IPS-18a (cell line): ENCODE data around the gene EFCAB8.

Source experiments
- H3K27ac ChIP-seq: one replicate; pipeline ENCODE4 v1.5.1; 2013; ENCODE audit warnings: low read length
- H3K27me3 ChIP-seq: one replicate; pipeline ENCODE4 v1.6.1; 2013; ENCODE audit warnings: mild to moderate bottlenecking, low read length; ENCODE audit not compliant: control insufficient read depth, insufficient read depth
- H3K36me3 ChIP-seq: one replicate; pipeline ENCODE4 v1.6.1; 2013; ENCODE audit warnings: low read depth, low read length; ENCODE audit not compliant: control insufficient read depth
- H3K4me1 ChIP-seq: one replicate; pipeline ENCODE4 v1.6.1; 2013; ENCODE audit warnings: low read depth, low read length; ENCODE audit not compliant: control insufficient read depth
- H3K4me3 ChIP-seq: one replicate; pipeline ENCODE4 v1.5.1; 2013; ENCODE audit warnings: low read length
- H3K9ac ChIP-seq: one replicate; pipeline ENCODE4 v1.6.1; 2013; ENCODE audit warnings: mild to moderate bottlenecking, low read length, moderate library complexity
- H3K9me3 ChIP-seq: one replicate; pipeline ENCODE4 v1.6.1; 2013; ENCODE audit warnings: low read depth, low read length; ENCODE audit not compliant: control insufficient read depth

The EFCAB8 gene

GRCh38 chr20:32987044-32987825, 128.5 kb downstream of the EFCAB8 start:
- no peaks in the 10 kb centered on the region for H3K27me3 ChIP-seq
- H3K27ac ChIP-seq = no peak overlapping the region
- no peak overlapping the region for H3K4me3 ChIP-seq

GRCh38 chr20:32988008-32988407, 129.3 kb downstream of the EFCAB8 start:
- Histone ChIP-seq H3K4me1 (no peaks in the 10 kb centered on the region), H3K27me3 (no peaks in the 10 kb centered on the region), H3K4me3 (no peak overlapping the region), H3K27ac (no peak overlapping the region), H3K9me3 (no peaks in the 10 kb centered on the region), H3K36me3 (no peaks in the 10 kb centered on the region), H3K9ac (no peak overlapping the region)

More at GRCh38 chr20:32987044-32987825, 128.5 kb downstream of the EFCAB8 start:
- Histone ChIP-seq H3K36me3 (no peaks in the 10 kb centered on the region), H3K4me1 (no peaks in the 10 kb centered on the region), H3K9ac (no peak overlapping the region), H3K9me3 (no peaks in the 10 kb centered on the region)

- H3K4me3 ChIP-seq = no peak overlapping the region
- no peaks in the 10 kb centered on the region for H3K4me1 ChIP-seq
- H3K9me3 ChIP-seq = no peaks in the 10 kb centered on the region
- no peak overlapping the region for H3K9ac ChIP-seq
- no peak overlapping the region for H3K27ac ChIP-seq
- H3K27me3 ChIP-seq = no peaks in the 10 kb centered on the region
- no peaks in the 10 kb centered on the region for H3K36me3 ChIP-seq
Measured at GRCh38 chr20:32989507-32990283, 131.0 kb downstream of the EFCAB8 start.

- H3K4me3 ChIP-seq = no peak overlapping the region
- H3K4me1 ChIP-seq = no peaks in the 10 kb centered on the region
- no peaks in the 10 kb centered on the region for H3K27me3 ChIP-seq
- no peak overlapping the region for H3K27ac ChIP-seq
- H3K9ac ChIP-seq = no peak overlapping the region
- no peaks in the 10 kb centered on the region for H3K36me3 ChIP-seq
- H3K9me3 ChIP-seq = no peaks in the 10 kb centered on the region
Measured at GRCh38 chr20:32990426-32990825, 131.7 kb downstream of the EFCAB8 start.

- no peaks in the 10 kb centered on the region for H3K9me3 ChIP-seq
- H3K9ac ChIP-seq = no peak overlapping the region
- H3K4me3 ChIP-seq = no peak overlapping the region
- no peaks in the 10 kb centered on the region for H3K27me3 ChIP-seq
- H3K4me1 ChIP-seq = no peaks in the 10 kb centered on the region
- no peaks in the 10 kb centered on the region for H3K36me3 ChIP-seq
- no peak overlapping the region for H3K27ac ChIP-seq
Measured at GRCh38 chr20:32991383-32991782, 132.7 kb downstream of the EFCAB8 start.

- Histone ChIP-seq H3K27ac (no peak overlapping the region), H3K27me3 (no peaks in the 10 kb centered on the region), H3K9me3 (no peaks in the 10 kb centered on the region), H3K9ac (no peak overlapping the region), H3K36me3 (no peaks in the 10 kb centered on the region), H3K4me1 (no peaks in the 10 kb centered on the region), H3K4me3 (no peak overlapping the region)
Measured at GRCh38 chr20:32991792-32992641, 133.3 kb downstream of the EFCAB8 start.

- Histone ChIP-seq H3K27me3 (no peaks in the 10 kb centered on the region), H3K9ac (no peak overlapping the region), H3K4me3 (no peak overlapping the region), H3K4me1 (no peaks in the 10 kb centered on the region), H3K27ac (no peak overlapping the region), H3K36me3 (no peaks in the 10 kb centered on the region), H3K9me3 (no peaks in the 10 kb centered on the region)
Measured at GRCh38 chr20:32993496-32994050, 134.8 kb downstream of the EFCAB8 start.

GRCh38 chr20:32995802-32996201, 137.1 kb downstream of the EFCAB8 start:
- H3K4me3 ChIP-seq = no peak overlapping the region
- no peaks in the 10 kb centered on the region for H3K27me3 ChIP-seq
- H3K9ac ChIP-seq = no peak overlapping the region
- no peak overlapping the region for H3K27ac ChIP-seq
- H3K36me3 ChIP-seq = no peaks in the 10 kb centered on the region
- H3K9me3 ChIP-seq = no peaks in the 10 kb centered on the region
- H3K4me1 ChIP-seq = no peaks in the 10 kb centered on the region

- H3K27me3 ChIP-seq = no peaks in the 10 kb centered on the region
Measured at GRCh38 chr20:32997431-32997830, 138.7 kb downstream of the EFCAB8 start.

GRCh38 chr20:32999603-33000250, 141.0 kb downstream of the EFCAB8 start:
- no peak overlapping the region for H3K4me3 ChIP-seq

More at GRCh38 chr20:32997431-32997830, 138.7 kb downstream of the EFCAB8 start:
- H3K9me3 ChIP-seq = no peaks in the 10 kb centered on the region
- no peak overlapping the region for H3K27ac ChIP-seq
- no peaks in the 10 kb centered on the region for H3K36me3 ChIP-seq
- H3K9ac ChIP-seq = no peak overlapping the region
- H3K4me1 ChIP-seq = no peaks in the 10 kb centered on the region
- H3K4me3 ChIP-seq = no peak overlapping the region

More at GRCh38 chr20:32999603-33000250, 141.0 kb downstream of the EFCAB8 start:
- Histone ChIP-seq H3K27ac (no peak overlapping the region), H3K9ac (no peak overlapping the region), H3K4me1 (no peaks in the 10 kb centered on the region), H3K9me3 (no peaks in the 10 kb centered on the region), H3K27me3 (no peaks in the 10 kb centered on the region), H3K36me3 (no peaks in the 10 kb centered on the region)
